Measurements from ENCODE around the gene AUP1. TPM values are rescaled to one million over a fixed set of nuclear protein-coding genes. Genes with fewer than 3 reads are reported as not detected.

AUP1 gene
- total and polyA plus RNA-seq, 2 experiments from 2014 or later, result 98.7 to 105 TPM

- Mint-ChIP-seq H3K4me1 (peaks cover 21% of the 10 kb centered on the region), H3K4me3 (no peak overlapping the region), H3K9me3 (no peaks in the 10 kb centered on the region), H3K27ac (no peak overlapping the region), H3K27me3 (ENCODE audit: insufficient read depth, low read depth, poor library complexity) (peaks cover 64% of the 10 kb centered on the region), H3K36me3 (ENCODE audit: low read depth) (no peaks in the 10 kb centered on the region; the same call in 2 of the 3 replicates)
- H3K4me3 ChIP-seq, result no peak overlapping the region
- peaks cover 22% of the 10 kb centered on the region for H3K4me1 ChIP-seq (ENCODE audit: insufficient read depth)
- TF ChIP-seq ZNF114 (CRISPR knock-in tag; IDR thresholded peaks at IDR 0.05) (no peak), POLR2AphosphoS5 (IDR thresholded peaks at IDR 0.05; ENCODE audit: low read depth) (no peak), ETS1 (IDR thresholded peaks at IDR 0.05) (no peak), EZH2phosphoT487 (IDR thresholded peaks at IDR 0.05; ENCODE audit: unreplicated experiment) (no peak), CTCF (conservative IDR thresholded peaks at IDR 0.05; ENCODE audit: low read depth in 2 of 2) (no peak), JUNB (IDR thresholded peaks at IDR 0.05; ENCODE audit: unreplicated experiment) (no peak), ZNF331 (CRISPR knock-in tag; IDR thresholded peaks at IDR 0.05; ENCODE audit: low read depth) (no peak), CREB1 (CRISPR knock-in tag; IDR thresholded peaks at IDR 0.05; ENCODE audit: low read depth) (no peak), EZH2 (IDR thresholded peaks at IDR 0.05; ENCODE audit: low read depth, unreplicated experiment) (no peak), STAT1 (IDR thresholded peaks at IDR 0.05; ENCODE audit: unreplicated experiment) (no peak), REST (IDR thresholded peaks at IDR 0.05; ENCODE audit: unreplicated experiment) (no peak)
- DNase-seq (ENCODE audit: low spot score) (no peak), ATAC-seq (no peak)
- H3K27ac ChIP-seq (ENCODE audit: low read depth), result no peak overlapping the region
- no peaks in the 10 kb centered on the region for H3K36me3 ChIP-seq (ENCODE audit: insufficient read depth)
- no peak overlapping the region for H3K4me2 ChIP-seq
- no peak overlapping the region for H2AFZ ChIP-seq
- H3K79me2 ChIP-seq (replicated peaks; ENCODE audit: insufficient read depth), result no peaks in the 10 kb centered on the region
- H3F3A ChIP-seq (replicated peaks; ENCODE audit: low read depth), result no peaks in the 10 kb centered on the region; the same call in 1 of the 2 replicates
- H4K20me1 ChIP-seq (replicated peaks; ENCODE audit: insufficient read depth), result no peaks in the 10 kb centered on the region
- peaks cover 73% of the 10 kb centered on the region for H3K27me3 ChIP-seq (ENCODE audit: insufficient read depth)
- H3K9me2 ChIP-seq (ENCODE audit: insufficient read depth), result no peaks in the 10 kb centered on the region
These were observed 27.4 kb upstream of the AUP1 start for GRCh38 chr2:74556831-74557370.
